Liver (tissue), 3 donors: ENCODE measurements around the gene ZBTB4.

Experiments used
- CTCF ChIP-seq: fragments of 150-350 bp; IDR thresholded peaks from 2 replicates; pipeline ENCODE4 v1.5.1; 2017; ENCODE audit warnings: improper control_type of control experiment, low read depth, low read length; ENCODE audit not compliant: missing input control
- EGR1 ChIP-seq, 2 donors: IDR thresholded peaks; 2 replicates each; pipeline ENCODE4 v1.6.1; 2016 to 2018; ENCODE audit warnings: antibody characterized with exemption in 2 of 2, low read depth in 2 of 2
- GABPA ChIP-seq, 2 donors: IDR thresholded peaks in 1 of 2; conservative IDR thresholded peaks in 1 of 2; 2 replicates each; pipeline ENCODE4 v1.6.1; 2016; ENCODE audit warnings: antibody characterized with exemption in 2 of 2, mild to moderate bottlenecking in 1 of 2, moderate library complexity in 1 of 2
- JUND ChIP-seq, 2 donors: IDR thresholded peaks; 2 replicates each; pipeline ENCODE4 v1.6.1; 2016; ENCODE audit warnings: antibody characterized with exemption in 2 of 2
- MAX ChIP-seq: IDR thresholded peaks from 2 replicates; pipeline ENCODE4 v1.6.1; 2016; ENCODE audit warnings: antibody characterized with exemption
- RAD21 ChIP-seq, 2 donors: IDR thresholded peaks; 2 replicates each; pipeline ENCODE4 v1.6.1; 2016; ENCODE audit warnings: antibody characterized with exemption in 2 of 2, mild to moderate bottlenecking in 2 of 2
- REST ChIP-seq: IDR thresholded peaks from 2 replicates; pipeline ENCODE4 v1.6.1; 2016; ENCODE audit warnings: antibody characterized with exemption, mild to moderate bottlenecking
- SP1 ChIP-seq: IDR thresholded peaks from 2 replicates; pipeline ENCODE4 v1.6.1; 2018; ENCODE audit warnings: antibody characterized with exemption, mild to moderate bottlenecking
- TAF1 ChIP-seq: conservative IDR thresholded peaks from 2 replicates; pipeline ENCODE4 v1.6.1; 2016; ENCODE audit warnings: antibody characterized with exemption, mild to moderate bottlenecking
- YY1 ChIP-seq: IDR thresholded peaks from 2 replicates; pipeline ENCODE4 v1.6.1; 2016; ENCODE audit warnings: antibody characterized with exemption, mild to moderate bottlenecking
- ZBTB33 ChIP-seq: IDR thresholded peaks from 2 replicates; pipeline ENCODE4 v1.6.1; 2016; ENCODE audit warnings: antibody characterized with exemption
- donor health status: healthy.
- donor health status: healthy.

- TF ChIP-seq MAX: no peak
- no peak for TF ChIP-seq ZBTB33
- no peak for TF ChIP-seq CTCF
- TF ChIP-seq EGR1 (IDR thresholded peaks at IDR 0.05; ENCODE audit: low read depth in 2 of 2): no peak
- TF ChIP-seq TAF1: no peak
- TF ChIP-seq RAD21 (IDR thresholded peaks at IDR 0.05): no peak
- TF ChIP-seq JUND (IDR thresholded peaks at IDR 0.05): no peak
- TF ChIP-seq YY1: no peak
- TF ChIP-seq REST: no peak
- no peak for TF ChIP-seq SP1
- no peak for TF ChIP-seq GABPA (IDR thresholded peaks at IDR 0.05 in 1 of 2, conservative IDR thresholded peaks at IDR 0.05 in 1 of 2)
These were observed 60.8 kb downstream of the ZBTB4 start for GRCh38 chr17:7418472-7419152.
